Chondrocyte (in vitro differentiated cells): ENCODE data around the gene HMCN2. TPM values are rescaled to one million over a fixed set of nuclear protein-coding genes. Genes with fewer than 3 reads are reported as not detected.

Source experiments
- DNase-seq: peaks from one replicate; pipeline ENCODE4 v3.0.0; 2021; ENCODE audit warnings: mixed read lengths, low spot score
- H3K27ac Mint-ChIP-seq: one replicate; pipeline ENCODE4 v1.8.0; 2021; ENCODE audit warnings: mild to moderate bottlenecking, moderate library complexity, mixed read lengths; ENCODE audit not compliant: unreplicated experiment
- H3K27me3 Mint-ChIP-seq: 2 replicates; pipeline ENCODE4 v1.8.0; 2021; ENCODE audit warnings: low read depth, mixed read lengths
- H3K36me3 Mint-ChIP-seq: 2 replicates; pipeline ENCODE4 v1.8.0; 2021; ENCODE audit warnings: low read depth, mixed read lengths
- H3K4me1 Mint-ChIP-seq: 2 replicates; pipeline ENCODE4 v1.8.0; 2021; ENCODE audit warnings: low read depth, mild to moderate bottlenecking, mixed read lengths
- H3K4me3 Mint-ChIP-seq: one replicate; pipeline ENCODE4 v1.8.0; 2021; ENCODE audit warnings: mild to moderate bottlenecking, moderate library complexity, mixed read lengths; ENCODE audit not compliant: unreplicated experiment
- H3K9me3 Mint-ChIP-seq: 2 replicates; pipeline ENCODE4 v1.8.0; 2021; ENCODE audit warnings: low read depth, mixed read lengths
- total RNA-seq: library from RNA; stranded (reverse); gene quantifications from 3 replicates; pipeline ENCODE4 v1.2.1, GENCODE V29; 2021
- TF ChIP-seq, protein P1 (sequence below): fragments of 200-600 bp; sonication (generic); IDR thresholded peaks from 2 replicates; pipeline ENCODE4 v1.5.0; 2021; ENCODE audit warnings: antibody characterized with exemption, mild to moderate bottlenecking, moderate library complexity

Gene HMCN2
- total RNA-seq, 1 donor from 2014 or later, result 0.05 TPM

DNA sequence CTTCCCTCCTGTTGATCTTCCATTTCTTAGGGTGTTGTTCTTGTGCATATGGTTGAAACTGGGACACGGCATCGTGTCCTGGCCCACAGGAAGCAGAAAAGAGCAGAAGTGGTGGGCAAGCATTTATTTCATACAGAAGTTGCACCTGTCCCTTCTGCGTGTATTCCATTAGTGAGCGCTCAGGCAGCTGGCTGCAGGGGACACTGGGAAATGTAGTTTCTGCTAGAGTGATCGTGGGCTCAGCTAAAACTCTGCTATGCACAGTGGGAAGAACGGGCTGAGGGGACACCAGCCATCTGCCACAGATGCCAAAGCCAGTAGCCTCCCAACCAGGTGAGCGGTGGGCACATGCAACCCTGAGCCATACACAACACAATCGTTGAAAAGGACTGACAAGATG lies 121.8 kb downstream of the HMCN2 start:
- TF ChIP-seq, protein P1, sequence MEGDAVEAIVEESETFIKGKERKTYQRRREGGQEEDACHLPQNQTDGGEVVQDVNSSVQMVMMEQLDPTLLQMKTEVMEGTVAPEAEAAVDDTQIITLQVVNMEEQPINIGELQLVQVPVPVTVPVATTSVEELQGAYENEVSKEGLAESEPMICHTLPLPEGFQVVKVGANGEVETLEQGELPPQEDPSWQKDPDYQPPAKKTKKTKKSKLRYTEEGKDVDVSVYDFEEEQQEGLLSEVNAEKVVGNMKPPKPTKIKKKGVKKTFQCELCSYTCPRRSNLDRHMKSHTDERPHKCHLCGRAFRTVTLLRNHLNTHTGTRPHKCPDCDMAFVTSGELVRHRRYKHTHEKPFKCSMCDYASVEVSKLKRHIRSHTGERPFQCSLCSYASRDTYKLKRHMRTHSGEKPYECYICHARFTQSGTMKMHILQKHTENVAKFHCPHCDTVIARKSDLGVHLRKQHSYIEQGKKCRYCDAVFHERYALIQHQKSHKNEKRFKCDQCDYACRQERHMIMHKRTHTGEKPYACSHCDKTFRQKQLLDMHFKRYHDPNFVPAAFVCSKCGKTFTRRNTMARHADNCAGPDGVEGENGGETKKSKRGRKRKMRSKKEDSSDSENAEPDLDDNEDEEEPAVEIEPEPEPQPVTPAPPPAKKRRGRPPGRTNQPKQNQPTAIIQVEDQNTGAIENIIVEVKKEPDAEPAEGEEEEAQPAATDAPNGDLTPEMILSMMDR, result no peak
- H3K9me3 Mint-ChIP-seq, result no peaks in the 10 kb centered on the region
- no peak overlapping the region for H3K27ac Mint-ChIP-seq
- peaks cover 1% of the 10 kb centered on the region for H3K4me1 Mint-ChIP-seq
- DNase-seq, result no peak
- no peak overlapping the region for H3K4me3 Mint-ChIP-seq
- no peaks in the 10 kb centered on the region for H3K36me3 Mint-ChIP-seq
- H3K27me3 Mint-ChIP-seq, result peaks cover 29% of the 10 kb centered on the region

DNA sequence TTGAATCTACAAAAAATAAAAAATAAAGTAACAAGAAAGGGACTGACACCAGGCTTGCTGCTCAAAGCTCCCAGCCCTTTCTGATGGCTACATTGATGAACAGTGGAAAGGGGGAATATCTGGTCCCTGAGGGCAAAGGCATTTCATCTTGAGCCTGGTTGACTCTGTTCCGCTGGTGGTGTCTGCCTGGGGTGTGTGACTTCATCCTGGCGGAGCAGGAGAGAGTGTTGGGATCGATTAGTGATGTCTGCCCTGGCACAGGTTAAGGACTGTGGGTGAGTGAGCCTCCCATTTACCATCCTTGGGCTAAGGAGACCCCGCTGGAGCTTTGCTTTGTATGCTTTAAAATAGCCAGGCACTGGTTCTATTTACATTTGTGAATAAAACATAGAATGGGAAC lies 122.3 kb downstream of the HMCN2 start:
- Mint-ChIP-seq H3K36me3 (no peaks in the 10 kb centered on the region), H3K27ac (no peak overlapping the region), H3K9me3 (no peaks in the 10 kb centered on the region), H3K27me3 (peaks cover 29% of the 10 kb centered on the region), H3K4me1 (peaks cover 3% of the 10 kb centered on the region), H3K4me3 (no peak overlapping the region)
- no peak for DNase-seq
- TF ChIP-seq, protein P1, result no peak

DNA sequence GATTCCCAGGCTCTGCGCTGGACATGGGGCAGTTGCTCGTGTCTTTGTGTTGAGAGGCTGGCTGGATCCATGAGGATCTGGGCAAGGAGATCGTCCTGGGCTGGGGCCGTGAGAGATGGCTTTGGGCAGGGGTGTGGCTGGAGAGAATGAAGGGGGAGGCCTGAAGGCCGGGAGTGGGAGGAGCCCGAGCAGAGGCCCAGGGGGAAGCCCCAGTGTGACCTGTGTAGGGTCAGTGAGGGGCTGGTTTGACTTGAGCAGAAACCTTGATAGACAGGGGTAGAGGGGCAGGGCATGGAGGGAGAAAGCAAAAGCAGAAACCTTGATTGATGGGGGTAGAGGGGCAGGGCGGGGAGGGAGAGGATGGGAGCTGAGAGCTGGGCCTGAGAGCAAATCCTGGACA lies 124.8 kb downstream of the HMCN2 start:
- H3K27me3 Mint-ChIP-seq, result peaks cover 23% of the 10 kb centered on the region
- no peak overlapping the region for H3K27ac Mint-ChIP-seq
- H3K4me1 Mint-ChIP-seq, result peaks cover 9% of the 10 kb centered on the region
- DNase-seq, result no peak
- TF ChIP-seq, protein P1, result no peak
- H3K4me3 Mint-ChIP-seq, result no peak overlapping the region
- H3K9me3 Mint-ChIP-seq, result no peaks in the 10 kb centered on the region
- H3K36me3 Mint-ChIP-seq, result no peaks in the 10 kb centered on the region

DNA sequence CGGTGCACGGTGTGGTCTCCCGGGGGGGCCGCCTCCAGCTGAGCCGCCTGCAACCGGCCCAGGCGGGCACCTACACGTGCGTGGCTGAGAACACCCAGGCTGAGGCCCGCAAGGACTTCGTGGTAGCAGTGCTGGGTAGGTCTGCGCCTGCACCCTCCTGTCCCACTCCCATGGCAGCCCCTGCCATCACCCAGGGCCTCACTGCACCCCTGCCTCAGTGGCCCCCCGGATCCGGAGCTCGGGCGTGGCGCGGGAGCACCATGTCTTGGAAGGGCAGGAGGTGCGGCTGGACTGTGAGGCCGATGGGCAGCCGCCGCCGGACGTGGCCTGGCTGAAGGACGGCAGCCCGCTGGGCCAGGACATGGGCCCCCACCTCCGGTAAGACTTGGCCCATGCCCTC lies 125.4 kb downstream of the HMCN2 start:
- Mint-ChIP-seq H3K36me3 (no peaks in the 10 kb centered on the region), H3K9me3 (no peaks in the 10 kb centered on the region), H3K4me1 (peaks cover 9% of the 10 kb centered on the region), H3K4me3 (no peak overlapping the region), H3K27me3 (peaks cover 23% of the 10 kb centered on the region), H3K27ac (no peak overlapping the region)
- TF ChIP-seq, protein P1, result no peak
- no peak for DNase-seq

DNA sequence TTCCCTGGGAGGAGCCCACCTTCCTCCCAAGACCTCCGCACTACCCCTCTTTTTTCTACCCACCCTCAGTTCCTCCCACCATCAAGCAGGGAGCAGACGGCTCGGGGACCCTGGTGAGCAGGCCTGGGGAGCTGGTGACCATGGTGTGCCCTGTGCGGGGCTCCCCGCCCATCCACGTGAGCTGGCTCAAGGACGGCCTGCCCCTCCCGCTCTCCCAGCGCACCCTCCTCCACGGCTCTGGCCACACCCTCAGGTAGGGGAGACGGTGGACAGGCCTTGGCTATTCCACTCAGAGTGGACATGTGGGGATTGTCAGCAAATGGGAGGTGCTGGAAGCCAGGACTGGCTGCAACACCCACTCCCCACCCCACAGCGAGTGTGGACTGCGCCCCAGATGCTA lies 126.3 kb downstream of the HMCN2 start:
- Mint-ChIP-seq H3K27me3 (peaks cover 19% of the 10 kb centered on the region), H3K4me1 (peaks cover 9% of the 10 kb centered on the region), H3K36me3 (no peaks in the 10 kb centered on the region), H3K4me3 (no peak overlapping the region), H3K27ac (no peak overlapping the region), H3K9me3 (no peaks in the 10 kb centered on the region)
- no peak for DNase-seq
- TF ChIP-seq, protein P1, result no peak
